ENCODE results near the gene EFNA5.

Gene EFNA5

GRCh38 chr5:107447587-107447986 is 223.2 kb downstream of the EFNA5 start:
- Histone ChIP-seq H3K4me2 (ENCODE audit: low read length) (no peak overlapping the region), H2BK120ac (ENCODE audit: low read depth, low read length) (no peak overlapping the region), H3K27me3 (ENCODE audit: insufficient read depth, low read length, poor library complexity) (no peaks in the 10 kb centered on the region), H2BK15ac (replicated peaks; ENCODE audit: low read depth) (no peak overlapping the region), H3K79me2 (ENCODE audit: control insufficient read depth, insufficient read depth, low read length) (peaks cover 4% of the 10 kb centered on the region), H3K56ac (ENCODE audit: low read length) (no peak overlapping the region), H3K18ac (ENCODE audit: low read length) (no peak overlapping the region), H2AK5ac (ENCODE audit: low read length) (no peak overlapping the region), H3K27ac (ENCODE audit: low read depth, low read length) (no peak overlapping the region), H3K23ac (ENCODE audit: low read length) (peak overlapping the region; percentile 60), H3K79me1 (ENCODE audit: low read length) (peaks cover 5% of the 10 kb centered on the region), H4K5ac (ENCODE audit: low read length) (no peak overlapping the region), H2BK5ac (ENCODE audit: low read length) (no peak overlapping the region), H4K8ac (ENCODE audit: low read depth, low read length) (no peak overlapping the region), H3K36me3 (ENCODE audit: control insufficient read depth, insufficient read depth, low read length) (no peaks in the 10 kb centered on the region), H3K4me1 (ENCODE audit: control insufficient read depth, low read depth, low read length) (peaks cover 4% of the 10 kb centered on the region), H3K9ac (ENCODE audit: low read length) (no peak overlapping the region), H3K4ac (ENCODE audit: low read depth, low read length) (no peak overlapping the region), H3K4me3 (ENCODE audit: low read length) (no peak overlapping the region)
- WGBS (ENCODE audit: extremely low coverage, insufficient coverage, low lambda C conversion rate) = no CpG with 5 or more reads among the region's 6 CpGs
- DNase-seq = no peak

- DNase-seq = no peak
- Histone ChIP-seq H3K18ac (ENCODE audit: low read length) (no peak overlapping the region), H4K8ac (ENCODE audit: low read depth, low read length) (no peak overlapping the region), H2BK120ac (ENCODE audit: low read depth, low read length) (no peak overlapping the region), H3K56ac (ENCODE audit: low read length) (no peak overlapping the region), H3K4me1 (ENCODE audit: control insufficient read depth, low read depth, low read length) (peaks cover 4% of the 10 kb centered on the region), H3K79me2 (ENCODE audit: control insufficient read depth, insufficient read depth, low read length) (peaks cover 4% of the 10 kb centered on the region), H3K27me3 (ENCODE audit: insufficient read depth, low read length, poor library complexity) (no peaks in the 10 kb centered on the region), H3K4me2 (ENCODE audit: low read length) (no peak overlapping the region), H2AK5ac (ENCODE audit: low read length) (no peak overlapping the region), H3K4ac (ENCODE audit: low read depth, low read length) (no peak overlapping the region), H3K23ac (ENCODE audit: low read length) (no peak overlapping the region), H4K5ac (ENCODE audit: low read length) (no peak overlapping the region), H2BK5ac (ENCODE audit: low read length) (no peak overlapping the region), H3K9ac (ENCODE audit: low read length) (no peak overlapping the region), H3K36me3 (ENCODE audit: control insufficient read depth, insufficient read depth, low read length) (no peaks in the 10 kb centered on the region), H3K4me3 (ENCODE audit: low read length) (no peak overlapping the region), H3K79me1 (ENCODE audit: low read length) (peaks cover 5% of the 10 kb centered on the region), H2BK15ac (replicated peaks; ENCODE audit: low read depth) (no peak overlapping the region), H3K27ac (ENCODE audit: low read depth, low read length) (no peak overlapping the region)
- WGBS (ENCODE audit: extremely low coverage, insufficient coverage, low lambda C conversion rate) = no CpG with 5 or more reads among the region's 3 CpGs
Observed at GRCh38 chr5:107446972-107447371, 223.8 kb downstream of the EFNA5 start.

- no peak overlapping the region for H2BK120ac ChIP-seq (ENCODE audit: low read depth, low read length)
- no peaks in the 10 kb centered on the region for H3K4me1 ChIP-seq (ENCODE audit: control insufficient read depth, low read depth, low read length)
- H3K36me3 ChIP-seq (ENCODE audit: control insufficient read depth, insufficient read depth, low read length) = no peaks in the 10 kb centered on the region
- no peak overlapping the region for H4K8ac ChIP-seq (ENCODE audit: low read depth, low read length)
- H2AK5ac ChIP-seq (ENCODE audit: low read length) = no peak overlapping the region
- H3K56ac ChIP-seq (ENCODE audit: low read length) = no peak overlapping the region
- H4K5ac ChIP-seq (ENCODE audit: low read length) = no peak overlapping the region
- H3K27me3 ChIP-seq (ENCODE audit: insufficient read depth, low read length, poor library complexity) = no peaks in the 10 kb centered on the region
- H3K4ac ChIP-seq (ENCODE audit: low read depth, low read length) = no peak overlapping the region
- DNase-seq = no peak
- H3K9ac ChIP-seq (ENCODE audit: low read length) = no peak overlapping the region
- no peak overlapping the region for H2BK15ac ChIP-seq (replicated peaks; ENCODE audit: low read depth)
- H3K4me2 ChIP-seq (ENCODE audit: low read length) = no peak overlapping the region
- H3K23ac ChIP-seq (ENCODE audit: low read length) = no peak overlapping the region
- no peak overlapping the region for H2BK5ac ChIP-seq (ENCODE audit: low read length)
- H3K79me1 ChIP-seq (ENCODE audit: low read length) = peaks cover 3% of the 10 kb centered on the region
- no peak overlapping the region for H3K4me3 ChIP-seq (ENCODE audit: low read length)
- no CpG with 5 or more reads among the region's 3 CpGs for WGBS (ENCODE audit: extremely low coverage, insufficient coverage, low lambda C conversion rate)
- peaks cover 4% of the 10 kb centered on the region for H3K79me2 ChIP-seq (ENCODE audit: control insufficient read depth, insufficient read depth, low read length)
- H3K18ac ChIP-seq (ENCODE audit: low read length) = no peak overlapping the region
- no peak overlapping the region for H3K27ac ChIP-seq (ENCODE audit: low read depth, low read length)
Observed at GRCh38 chr5:107444300-107444699, 226.4 kb downstream of the EFNA5 start.

- no peak for DNase-seq
- H3K4me1 ChIP-seq (ENCODE audit: control insufficient read depth, low read depth, low read length) = no peaks in the 10 kb centered on the region
- H3K27ac ChIP-seq (ENCODE audit: low read depth, low read length) = no peak overlapping the region
- no peak overlapping the region for H3K4me2 ChIP-seq (ENCODE audit: low read length)
- no peak overlapping the region for H4K8ac ChIP-seq (ENCODE audit: low read depth, low read length)
- H3K56ac ChIP-seq (ENCODE audit: low read length) = no peak overlapping the region
- no peak overlapping the region for H2BK5ac ChIP-seq (ENCODE audit: low read length)
- no CpG with 5 or more reads among the region's 3 CpGs for WGBS (ENCODE audit: extremely low coverage, insufficient coverage, low lambda C conversion rate)
- no peak overlapping the region for H2BK120ac ChIP-seq (ENCODE audit: low read depth, low read length)
- H4K5ac ChIP-seq (ENCODE audit: low read length) = no peak overlapping the region
- no peak overlapping the region for H2BK15ac ChIP-seq (replicated peaks; ENCODE audit: low read depth)
- peaks cover 4% of the 10 kb centered on the region for H3K79me2 ChIP-seq (ENCODE audit: control insufficient read depth, insufficient read depth, low read length)
- H3K18ac ChIP-seq (ENCODE audit: low read length) = no peak overlapping the region
- H3K79me1 ChIP-seq (ENCODE audit: low read length) = peaks cover 3% of the 10 kb centered on the region
- H2AK5ac ChIP-seq (ENCODE audit: low read length) = no peak overlapping the region
- H3K23ac ChIP-seq (ENCODE audit: low read length) = no peak overlapping the region
- H3K27me3 ChIP-seq (ENCODE audit: insufficient read depth, low read length, poor library complexity) = no peaks in the 10 kb centered on the region
- H3K36me3 ChIP-seq (ENCODE audit: control insufficient read depth, insufficient read depth, low read length) = no peaks in the 10 kb centered on the region
- no peak overlapping the region for H3K4ac ChIP-seq (ENCODE audit: low read depth, low read length)
- H3K4me3 ChIP-seq (ENCODE audit: low read length) = no peak overlapping the region
- H3K9ac ChIP-seq (ENCODE audit: low read length) = no peak overlapping the region
Observed at GRCh38 chr5:107443897-107444296, 226.8 kb downstream of the EFNA5 start.

GRCh38 chr5:107442452-107442851 is 228.3 kb downstream of the EFNA5 start:
- Histone ChIP-seq H3K56ac (ENCODE audit: low read length) (no peak overlapping the region), H3K36me3 (ENCODE audit: control insufficient read depth, insufficient read depth, low read length) (no peaks in the 10 kb centered on the region), H4K8ac (ENCODE audit: low read depth, low read length) (no peak overlapping the region), H3K18ac (ENCODE audit: low read length) (no peak overlapping the region), H4K5ac (ENCODE audit: low read length) (no peak overlapping the region), H3K4me1 (ENCODE audit: control insufficient read depth, low read depth, low read length) (no peaks in the 10 kb centered on the region), H3K4ac (ENCODE audit: low read depth, low read length) (no peak overlapping the region), H3K4me2 (ENCODE audit: low read length) (no peak overlapping the region), H3K27me3 (ENCODE audit: insufficient read depth, low read length, poor library complexity) (no peaks in the 10 kb centered on the region), H2BK5ac (ENCODE audit: low read length) (no peak overlapping the region), H3K9ac (ENCODE audit: low read length) (no peak overlapping the region), H2BK15ac (replicated peaks; ENCODE audit: low read depth) (no peak overlapping the region), H3K27ac (ENCODE audit: low read depth, low read length) (no peak overlapping the region), H3K23ac (ENCODE audit: low read length) (no peak overlapping the region), H2AK5ac (ENCODE audit: low read length) (no peak overlapping the region), H3K79me1 (ENCODE audit: low read length) (peaks cover 4% of the 10 kb centered on the region), H2BK120ac (ENCODE audit: low read depth, low read length) (no peak overlapping the region), H3K79me2 (ENCODE audit: control insufficient read depth, insufficient read depth, low read length) (peaks cover 3% of the 10 kb centered on the region), H3K4me3 (ENCODE audit: low read length) (no peak overlapping the region)
- DNase-seq = no peak
- no CpG with 5 or more reads among the region's 2 CpGs for WGBS (ENCODE audit: extremely low coverage, insufficient coverage, low lambda C conversion rate)

GRCh38 chr5:107439832-107440231 is 230.9 kb downstream of the EFNA5 start:
- Histone ChIP-seq H3K9ac (ENCODE audit: low read length) (no peak overlapping the region), H3K27me3 (ENCODE audit: insufficient read depth, low read length, poor library complexity) (no peaks in the 10 kb centered on the region), H3K4me3 (ENCODE audit: low read length) (no peak overlapping the region), H2BK5ac (ENCODE audit: low read length) (no peak overlapping the region), H3K4me1 (ENCODE audit: control insufficient read depth, low read depth, low read length) (no peaks in the 10 kb centered on the region), H3K36me3 (ENCODE audit: control insufficient read depth, insufficient read depth, low read length) (no peaks in the 10 kb centered on the region), H3K18ac (ENCODE audit: low read length) (no peak overlapping the region), H2BK15ac (replicated peaks; ENCODE audit: low read depth) (no peak overlapping the region), H3K56ac (ENCODE audit: low read length) (no peak overlapping the region), H3K79me1 (ENCODE audit: low read length) (peaks cover 3% of the 10 kb centered on the region), H2BK120ac (ENCODE audit: low read depth, low read length) (no peak overlapping the region), H3K27ac (ENCODE audit: low read depth, low read length) (no peak overlapping the region), H3K79me2 (ENCODE audit: control insufficient read depth, insufficient read depth, low read length) (no peaks in the 10 kb centered on the region), H4K5ac (ENCODE audit: low read length) (no peak overlapping the region), H3K4ac (ENCODE audit: low read depth, low read length) (no peak overlapping the region), H4K8ac (ENCODE audit: low read depth, low read length) (no peak overlapping the region), H2AK5ac (ENCODE audit: low read length) (no peak overlapping the region), H3K23ac (ENCODE audit: low read length) (no peak overlapping the region), H3K4me2 (ENCODE audit: low read length) (no peak overlapping the region)
- no peak for DNase-seq
- WGBS (ENCODE audit: extremely low coverage, insufficient coverage, low lambda C conversion rate) = no CpG with 5 or more reads among the region's 2 CpGs

Data from mesendoderm (in vitro differentiated cells).